HepG2 (cell line): ENCODE data around the gene MTG1. TPM values are rescaled to one million over a fixed set of nuclear protein-coding genes. Genes with fewer than 3 reads are reported as not detected.

Experiments used
- ARID2 ChIP-seq: sonication (generic); formaldehyde crosslinking; IDR thresholded peaks from 2 replicates; pipeline ENCODE4 v1.8.1; 2022; ENCODE audit warnings: mild to moderate bottlenecking, missing genetic modification reagents, borderline replicate concordance
- BCLAF1 ChIP-seq: fragments of 450-650 bp; IDR thresholded peaks from 2 replicates; pipeline ENCODE4 v1.6.1; 2017; ENCODE audit warnings: mild to moderate bottlenecking
- CSRNP2 ChIP-seq: sonication (generic); formaldehyde crosslinking; conservative IDR thresholded peaks from 2 replicates; pipeline ENCODE4 v1.8.0; 2022; ENCODE audit warnings: low read depth, missing genetic modification reagents
- FOXM1 ChIP-seq: sonication (generic); formaldehyde crosslinking; IDR thresholded peaks from 2 replicates; pipeline ENCODE4 v1.5.0; 2020; ENCODE audit warnings: missing genetic modification reagents
- FOXO4 ChIP-seq: sonication (generic); formaldehyde crosslinking; conservative IDR thresholded peaks from 2 replicates; pipeline ENCODE4 v1.8.1; 2023; ENCODE audit warnings: missing genetic modification reagents
- GMEB2 ChIP-seq: IDR thresholded peaks from 2 replicates; pipeline ENCODE4 v1.6.1; 2016; ENCODE audit warnings: missing biosample characterization, missing genetic modification reagents, low read depth
- HMG20A ChIP-seq: IDR thresholded peaks from 2 replicates; pipeline ENCODE4 v1.6.1; 2016; ENCODE audit warnings: borderline replicate concordance
- KAT8 ChIP-seq: IDR thresholded peaks from 2 replicates; pipeline ENCODE4 v1.6.1; 2016; ENCODE audit warnings: missing genetic modification reagents, missing compliant biosample characterization
- KDM5B ChIP-seq: sonication (generic); formaldehyde crosslinking; IDR thresholded peaks from 2 replicates; pipeline ENCODE4 v1.4.0; 2020; ENCODE audit warnings: missing genetic modification reagents, mild to moderate bottlenecking, borderline replicate concordance
- NAIF1 ChIP-seq: sonication (generic); formaldehyde crosslinking; IDR thresholded peaks from 2 replicates; pipeline ENCODE4 v1.5.0; 2020; ENCODE audit warnings: mild to moderate bottlenecking, missing genetic modification reagents, borderline replicate concordance
- NFE2 ChIP-seq: sonication (generic); formaldehyde crosslinking; IDR thresholded peaks from 2 replicates; pipeline ENCODE4 v1.4.0; 2020; ENCODE audit warnings: missing genetic modification reagents
- NPAS2 ChIP-seq: sonication (generic); formaldehyde crosslinking; IDR thresholded peaks from 2 replicates; pipeline ENCODE4 v1.8.0; 2022; ENCODE audit warnings: mild to moderate bottlenecking, missing genetic modification reagents, borderline replicate concordance
- PCBP1 ChIP-seq: fragments of 200-400 bp; formaldehyde crosslinking; IDR thresholded peaks from 2 replicates; pipeline ENCODE4 v1.6.1; 2017; ENCODE audit warnings: mild to moderate bottlenecking, low read depth, low read length, borderline replicate concordance
- SMAD3 ChIP-seq: sonication (generic); formaldehyde crosslinking; IDR thresholded peaks from 2 replicates; pipeline ENCODE4 v1.4.0; 2020; ENCODE audit warnings: missing genetic modification reagents
- ZBTB44 ChIP-seq: sonication (generic); formaldehyde crosslinking; IDR thresholded peaks from 2 replicates; pipeline ENCODE4 v1.4.0; 2020; ENCODE audit warnings: missing genetic modification reagents
- ZNF280B ChIP-seq: sonication (generic); formaldehyde crosslinking; IDR thresholded peaks from 2 replicates; pipeline ENCODE4 v1.5.0; 2020; ENCODE audit warnings: missing genetic modification reagents, mild to moderate bottlenecking, borderline replicate concordance
- ZNF776 ChIP-seq: sonication (generic); formaldehyde crosslinking; IDR thresholded peaks from 2 replicates; pipeline ENCODE4 v1.4.0; 2020; ENCODE audit warnings: mild to moderate bottlenecking, missing genetic modification reagents
- ZNF788 ChIP-seq: sonication (generic); formaldehyde crosslinking; IDR thresholded peaks from 2 replicates; pipeline ENCODE4 v1.5.0; 2020; ENCODE audit warnings: mild to moderate bottlenecking, missing genetic modification reagents, borderline replicate concordance
- polyA plus RNA-seq, 8 experiments: library from polyadenylated mRNA; depleted of rRNA in 3 of 8; stranded (reverse) in 7 of 8; unstranded in 1 of 8; fragments of >200 nt; fragmentation: Illumina TruSeq in 4 of 8; extraction: Trizol in 4 of 8; gene quantifications; 2 replicates each; pipeline versions ENCODE4 v1.2.1 to v1.2.3, GENCODE V29; 2011 to 2016; ENCODE audit warnings: low read depth in 4 of 8, missing spikeins in 1 of 8, mixed read lengths in 1 of 8; ENCODE audit not compliant: insufficient read depth in 1 of 8
- total RNA-seq, 5 experiments: library from RNA; depleted of rRNA; stranded (reverse); fragments of >200 nt; fragmentation: Illumina TruSeq; extraction: Trizol; gene quantifications; 2 replicates each; pipeline ENCODE4 v1.2.3, GENCODE V29; 2016; ENCODE audit warnings: low read depth in 1 of 5

Gene MTG1
- total and polyA plus RNA-seq, 2 of the 13 experiments (the other 11 are each of a cell fraction or from before 2014, with no cell fraction given), result 42.0 to 103 TPM

- TF ChIP-seq CSRNP2 (CRISPR knock-in tag), result no peak
- TF ChIP-seq FOXM1 (CRISPR knock-in tag), result no peak
- TF ChIP-seq SMAD3 (CRISPR knock-in tag), result no peak
- TF ChIP-seq ARID2 (CRISPR knock-in tag), result no peak
- no peak for TF ChIP-seq GMEB2 (CRISPR knock-in tag)
- no peak for TF ChIP-seq NAIF1
- 0 out of 2 replicates have a peak, but pooled peaks have one; percentile 15 for TF ChIP-seq PCBP1
- no peak for TF ChIP-seq NPAS2 (CRISPR knock-in tag)
- no peak for TF ChIP-seq KAT8 (CRISPR knock-in tag)
- no peak for TF ChIP-seq NFE2 (CRISPR knock-in tag)
- no peak for TF ChIP-seq ZNF280B (CRISPR knock-in tag)
- no peak for TF ChIP-seq ZBTB44 (CRISPR knock-in tag)
- TF ChIP-seq KDM5B (CRISPR knock-in tag), result peak; percentile 26; the same call in 1 of the 2 replicates
- TF ChIP-seq ZNF788 (CRISPR knock-in tag), result peak; percentile 5; the same call in 1 of the 2 replicates
- TF ChIP-seq ZNF776 (CRISPR knock-in tag), result peak; percentile 90; the same call in 1 of the 2 replicates
- TF ChIP-seq HMG20A (CRISPR knock-in tag), result no peak
- no peak for TF ChIP-seq FOXO4 (CRISPR knock-in tag)
- TF ChIP-seq BCLAF1, result no peak
Measured at GRCh38 chr10:133356549-133357284, 37.2 kb upstream of the MTG1 start (continued).
